Amniotic stem cell (primary cell): ENCODE results near the gene WBP1L.
A peak's percentile ranks its signal among the peaks of the same experiment; 100 is the strongest.

ENCODE experiments used
- DNase-seq: peaks from one replicate; lab custom pipeline; 2025; lab: John Stamatoyannopoulos, UW

Gene WBP1L

DNA sequence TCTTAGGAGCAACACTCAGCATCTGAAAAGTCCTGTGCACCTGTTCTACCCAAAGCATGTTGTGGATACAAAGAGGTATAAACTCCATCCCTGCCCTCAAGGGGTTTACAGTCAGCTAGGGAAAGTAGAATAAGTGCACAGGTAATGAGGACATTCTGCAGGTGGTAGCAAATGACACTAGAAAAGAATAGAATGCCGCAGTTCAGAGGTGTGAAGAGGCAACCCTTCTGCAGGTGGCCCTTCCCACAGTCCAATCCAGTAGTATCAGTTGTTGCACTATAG is 36.7 kb downstream of the WBP1L start:
- no peak for DNase-seq

DNA sequence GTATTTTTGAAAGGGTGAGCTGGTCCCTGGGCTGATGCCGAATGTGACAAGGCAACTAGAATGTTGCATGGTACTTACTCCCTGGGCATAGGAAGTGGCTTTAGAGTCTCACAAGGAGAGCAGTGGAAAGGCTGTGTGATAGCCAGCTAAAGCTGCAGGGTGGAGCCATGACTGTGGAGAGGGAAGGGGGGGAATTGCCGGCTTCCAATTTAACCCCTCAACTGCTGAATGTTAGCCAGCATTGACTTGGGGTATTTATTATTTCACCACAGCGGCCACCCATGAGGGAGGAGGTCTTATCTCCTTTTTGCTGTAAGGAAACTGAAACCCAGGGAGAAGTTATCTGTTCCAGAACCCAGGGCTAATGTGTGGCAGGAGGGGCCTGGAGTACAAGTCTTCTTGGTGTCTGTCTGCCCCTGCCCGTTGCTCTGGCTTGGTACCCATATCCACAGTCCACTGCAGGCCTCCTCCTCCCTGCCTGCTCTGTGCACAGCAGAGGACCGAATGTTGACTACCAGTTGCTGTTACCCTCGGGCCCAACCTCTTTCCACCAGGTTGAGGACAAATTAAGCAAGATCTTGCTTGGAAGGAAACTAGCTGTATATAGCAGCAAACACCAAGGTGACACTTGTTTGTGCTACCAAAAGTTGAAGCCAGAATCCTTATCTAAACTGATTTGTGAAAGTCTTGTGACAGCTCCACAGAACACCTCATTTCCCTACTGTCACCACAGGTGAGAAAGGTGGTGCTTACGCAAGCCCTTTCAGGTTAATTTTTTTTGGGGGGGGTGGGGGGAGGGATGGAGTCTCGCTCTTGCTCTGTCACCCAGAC is 37.6 kb downstream of the WBP1L start:
- DNase-seq, result no peak

DNA sequence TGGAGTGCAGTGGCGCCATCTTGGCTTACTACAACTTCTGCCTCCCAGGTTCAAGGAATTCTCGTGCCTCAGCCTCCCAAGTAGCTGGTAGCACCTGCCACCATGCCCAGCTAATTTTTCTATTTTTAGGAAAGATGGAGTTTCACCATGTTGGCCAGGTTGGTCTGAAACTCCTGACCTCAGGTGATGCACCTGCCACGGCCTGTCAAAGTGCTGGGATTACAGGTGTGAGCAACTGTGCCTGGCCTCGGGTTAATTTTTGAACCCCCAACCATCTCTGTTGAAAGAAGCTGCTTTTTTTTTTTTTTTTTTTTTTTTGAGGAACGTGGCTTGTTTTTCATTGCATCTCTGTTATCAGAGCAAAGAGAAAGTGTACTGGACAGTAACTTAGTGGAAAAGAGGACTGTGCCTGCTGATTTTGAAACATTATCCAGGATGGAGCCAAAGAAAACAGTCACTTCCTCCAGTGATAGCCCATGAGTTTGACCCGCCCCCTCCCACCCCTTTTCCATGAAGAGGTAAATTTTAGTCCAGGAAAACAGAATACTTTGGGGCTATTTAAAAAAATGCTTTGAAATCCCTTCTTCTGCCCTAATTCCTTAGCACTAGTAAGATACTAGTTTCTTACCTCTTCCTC is 38.3 kb downstream of the WBP1L start:
- DNase-seq, result no peak

DNA sequence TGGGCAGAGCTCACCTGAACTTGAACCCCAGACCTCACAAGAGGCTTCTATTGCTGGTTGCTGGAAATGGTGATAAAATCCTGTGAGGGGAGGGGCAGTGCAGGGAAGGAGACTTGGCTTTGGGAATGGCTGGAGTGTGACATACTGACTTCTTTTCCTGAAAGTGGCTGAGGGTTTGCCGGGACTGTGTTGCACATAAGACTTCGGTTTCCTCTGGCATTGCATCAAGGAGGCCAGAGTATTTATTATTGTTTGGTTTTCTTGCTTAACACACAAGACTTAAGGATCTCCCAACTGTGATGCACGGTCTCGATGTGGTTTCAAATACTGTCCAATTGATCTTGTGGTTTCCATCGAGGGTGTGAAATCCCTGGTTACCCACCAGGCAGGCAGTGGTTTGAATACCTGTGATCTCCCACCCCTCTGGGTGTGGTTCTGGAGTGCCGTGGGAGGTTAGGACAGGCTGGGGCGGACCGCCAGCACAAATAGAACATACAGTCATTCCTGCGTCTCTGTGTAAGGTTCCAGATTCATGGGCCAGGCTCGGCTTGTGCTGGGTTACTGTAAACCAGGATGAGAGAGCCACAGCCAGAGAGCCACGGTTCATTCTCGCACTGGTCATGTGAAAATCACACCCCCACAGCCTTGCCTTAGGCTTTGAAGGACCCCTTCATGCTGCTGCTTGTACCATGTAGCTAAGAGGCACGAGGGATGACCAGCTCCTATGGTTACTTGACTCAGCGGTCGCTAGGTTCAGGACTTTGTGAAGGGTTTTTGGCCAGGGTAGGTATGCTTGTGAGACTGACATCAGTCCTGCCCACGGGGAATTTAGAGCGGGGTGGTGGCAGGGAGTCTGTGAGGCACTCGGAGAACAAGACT is 39.2 kb downstream of the WBP1L start:
- no peak for DNase-seq

DNA sequence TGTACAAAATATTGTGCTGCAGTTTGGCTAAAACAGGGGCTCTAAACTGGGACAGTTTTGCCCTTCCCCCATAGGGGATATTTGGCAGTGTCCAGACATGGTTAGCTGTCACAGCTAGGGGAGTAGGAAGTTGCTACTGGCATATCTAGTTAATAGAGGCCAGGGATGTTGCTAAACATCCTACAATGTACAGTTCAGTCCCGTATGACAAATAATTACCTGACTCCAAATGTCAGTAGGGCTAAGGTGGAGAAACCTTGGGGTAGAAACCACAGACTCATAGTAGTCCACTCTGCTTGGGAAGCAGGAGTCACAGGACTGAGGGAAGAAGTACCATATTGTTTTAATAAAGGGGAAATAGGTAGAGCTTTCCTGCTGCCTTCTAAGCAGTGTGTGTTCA is 39.8 kb downstream of the WBP1L start:
- DNase-seq, result no peak

DNA sequence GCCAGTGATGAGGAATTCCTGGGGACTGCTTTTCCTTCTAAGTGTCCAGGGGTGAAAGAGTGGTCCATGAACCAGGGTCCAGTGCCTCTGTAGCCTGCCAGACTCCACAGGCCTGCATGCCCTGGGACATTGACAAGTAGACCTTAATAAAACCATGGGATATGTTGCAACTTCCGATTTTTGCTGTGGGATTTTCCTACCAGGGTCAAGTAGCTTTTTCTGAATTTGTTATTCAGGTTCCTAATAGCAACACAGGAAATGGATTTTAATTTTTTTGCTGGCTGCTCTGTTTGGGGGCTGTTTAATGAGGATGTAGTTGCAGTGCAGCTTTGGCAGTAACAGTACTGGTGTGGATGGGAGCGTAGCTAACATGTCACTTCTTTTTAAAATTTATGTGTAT is 42.1 kb downstream of the WBP1L start:
- DNase-seq, result no peak

DNA sequence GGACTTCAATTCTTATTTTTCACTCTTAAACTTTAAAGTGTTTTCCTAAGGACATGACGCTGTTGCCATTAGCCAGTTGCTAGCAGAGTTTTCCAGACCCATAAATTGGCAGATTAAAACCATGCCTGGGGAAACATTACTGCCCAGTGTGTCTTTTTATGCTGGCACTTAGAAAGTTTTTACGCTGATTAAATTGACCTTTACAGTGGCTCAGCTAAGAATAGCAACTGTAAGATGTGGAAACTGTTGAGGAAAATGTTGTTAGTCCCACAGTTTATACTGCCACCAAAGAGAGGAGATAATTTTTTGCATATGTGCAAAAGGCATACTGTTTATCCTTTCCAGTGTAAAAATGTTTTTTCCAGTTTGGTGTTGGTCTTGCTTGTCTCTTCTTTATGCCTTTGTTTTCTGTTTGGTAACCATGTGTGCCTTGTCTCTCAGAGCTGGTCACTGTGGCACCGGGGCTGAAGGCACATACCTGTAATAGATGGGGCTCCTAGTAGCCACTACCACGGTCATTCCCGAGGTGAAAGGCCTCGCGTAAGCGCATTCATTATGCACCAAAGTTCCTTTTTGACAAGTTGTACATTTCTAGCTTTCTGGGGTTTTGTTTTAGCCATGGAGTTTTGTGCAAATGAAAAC is 48.1 kb downstream of the WBP1L start:
- no peak for DNase-seq

DNA sequence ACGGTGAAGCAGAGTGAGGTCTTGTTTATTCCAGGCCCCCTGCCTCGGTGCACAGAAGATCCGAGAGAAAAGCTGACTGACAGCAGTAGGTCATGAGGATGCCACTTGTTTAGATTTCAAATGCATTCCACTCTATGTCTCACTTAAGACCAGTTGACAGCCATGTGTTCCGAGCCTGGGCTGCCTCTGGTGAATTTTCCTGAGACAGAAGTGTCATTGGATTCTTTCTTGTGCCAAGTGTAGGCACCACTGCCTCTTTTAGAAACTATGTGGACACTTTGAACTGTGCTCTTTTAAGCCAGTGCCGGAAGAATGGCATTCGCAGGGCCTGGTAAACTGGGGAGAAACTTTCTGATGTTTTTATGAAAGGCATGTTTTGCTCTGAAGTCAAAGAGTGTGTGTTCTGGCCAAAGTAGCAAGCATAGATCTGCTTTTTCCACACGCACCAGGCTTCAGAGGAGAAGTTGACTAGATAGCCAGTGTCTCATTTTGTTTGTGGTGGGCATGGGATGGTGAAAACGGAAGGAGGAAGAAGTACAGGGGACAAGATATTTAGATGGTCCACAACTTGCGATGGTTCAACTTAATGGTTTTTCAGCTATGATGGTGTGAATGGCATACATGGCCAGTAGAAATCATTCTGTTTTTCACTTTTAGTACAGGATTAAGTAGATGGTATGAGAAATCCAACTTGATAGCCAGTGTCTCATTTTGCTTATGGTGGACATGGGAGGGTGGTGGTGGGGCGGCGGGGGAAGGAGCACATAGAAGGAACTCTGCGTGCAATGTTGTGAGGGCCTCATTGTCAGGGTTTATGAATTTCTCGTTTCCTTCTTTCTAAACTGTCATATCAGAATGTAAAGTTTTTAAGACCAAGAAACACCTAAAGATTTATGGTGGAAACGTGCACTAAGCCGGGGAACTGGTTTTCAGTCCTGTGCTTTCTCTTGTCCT is 52.0 kb downstream of the WBP1L start:
- DNase-seq, result no peak

DNA sequence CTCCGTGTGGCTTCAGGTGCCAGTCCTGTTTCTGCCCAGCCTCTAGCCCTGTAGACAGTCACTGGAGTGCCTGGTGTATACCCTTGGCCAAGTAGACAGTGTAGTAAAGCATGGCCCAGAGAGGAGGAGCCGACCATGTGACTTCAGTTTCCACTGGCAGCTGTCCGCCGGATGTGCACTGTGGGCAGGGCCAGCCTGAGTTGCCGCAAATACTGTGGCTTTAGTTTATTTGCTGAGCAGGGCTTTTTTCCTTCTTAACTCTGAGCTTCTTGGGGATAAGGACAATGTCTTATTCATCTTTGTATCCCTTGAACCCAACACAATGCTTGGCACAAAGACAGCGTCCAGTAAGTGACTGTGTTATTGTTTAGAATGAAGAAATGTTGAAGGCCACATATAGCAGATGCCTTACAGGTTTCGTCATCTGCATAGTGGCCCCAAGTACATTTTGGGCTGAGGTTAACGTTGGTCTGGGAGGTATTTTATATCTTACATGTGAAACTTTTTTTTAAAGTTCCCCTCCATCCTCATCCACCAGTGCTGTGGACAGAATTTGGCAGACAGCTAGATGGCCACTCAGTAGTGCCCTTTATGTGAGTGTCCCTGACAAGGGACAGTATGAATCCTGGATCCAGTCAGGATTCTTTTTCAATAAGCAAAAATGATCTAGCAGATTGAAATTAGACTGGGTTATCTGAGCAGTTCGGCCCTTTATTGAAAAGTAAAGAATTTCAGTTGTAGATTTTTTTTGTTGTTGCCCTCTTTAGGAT is 52.8 kb downstream of the WBP1L start:
- DNase-seq, result no peak

DNA sequence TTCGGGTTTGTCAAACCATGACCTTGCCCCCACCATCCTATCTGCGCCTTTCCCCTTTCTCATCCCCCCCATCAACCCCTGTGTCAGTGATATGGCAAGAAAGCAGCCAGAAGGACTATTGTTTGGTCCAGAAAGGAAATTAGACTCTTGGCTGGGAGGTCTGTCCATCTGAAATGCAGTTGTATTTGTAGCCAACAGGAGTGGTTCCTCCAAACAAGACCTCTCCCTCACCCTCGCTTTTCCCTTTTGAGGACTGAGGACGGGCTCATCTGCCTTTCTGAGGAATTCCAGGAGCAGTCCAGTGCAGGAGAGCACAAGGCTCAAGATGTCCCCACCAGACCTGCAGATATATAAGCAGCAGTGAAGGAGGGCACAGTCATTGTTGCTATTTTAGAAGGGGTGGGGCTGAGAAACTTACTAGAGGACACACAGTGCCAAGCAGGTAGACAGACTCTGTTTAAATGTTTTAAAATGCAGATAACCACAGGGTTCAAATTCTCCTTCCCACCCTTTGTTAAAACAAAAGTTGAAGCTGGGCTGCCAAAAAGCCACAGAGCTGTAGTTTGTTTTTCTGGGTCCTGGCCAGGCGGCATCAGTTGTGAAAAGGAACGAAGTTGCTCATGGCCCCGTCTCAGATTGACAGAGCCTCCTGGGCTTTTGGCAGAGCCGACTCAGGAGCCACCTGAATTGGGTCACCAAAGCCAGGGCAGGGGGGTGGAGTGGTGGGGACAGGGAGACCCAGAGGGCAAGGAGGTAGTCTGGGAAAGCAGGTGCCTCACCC is 56.1 kb downstream of the WBP1L start:
- no peak for DNase-seq

DNA sequence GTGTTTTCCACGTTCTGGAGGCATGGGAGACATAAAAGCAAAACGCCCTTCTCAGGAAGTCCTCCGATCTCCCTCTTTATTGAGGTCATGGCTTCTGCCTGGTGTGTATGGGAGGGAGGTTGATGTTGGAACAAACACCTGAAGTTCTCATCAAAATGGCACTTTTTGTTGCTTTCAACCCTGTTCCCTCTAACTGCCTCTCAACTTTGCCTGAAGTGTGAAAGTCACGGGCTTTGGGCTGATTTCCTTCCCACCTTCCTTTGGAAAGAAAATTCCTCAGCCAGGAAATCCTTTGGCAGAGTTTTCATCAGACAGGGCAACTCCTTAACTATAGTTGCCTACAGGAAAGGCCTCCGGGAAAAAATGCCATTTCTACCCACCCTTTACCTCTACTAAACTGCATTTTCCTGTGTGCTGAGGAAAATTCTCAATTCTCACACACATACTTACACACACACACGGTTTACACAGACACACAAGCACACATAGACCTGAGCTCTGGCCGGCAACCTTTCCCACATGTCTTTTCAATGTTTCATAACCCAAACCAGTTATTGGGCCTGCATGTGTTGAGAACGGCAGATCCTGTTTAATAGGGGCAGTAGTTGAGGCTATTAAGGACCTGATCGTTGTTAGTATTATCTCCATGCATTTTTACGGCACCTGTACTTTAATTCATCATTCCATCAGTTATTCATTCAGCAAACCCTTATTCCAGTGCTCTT is 57.0 kb downstream of the WBP1L start:
- no peak for DNase-seq

DNA sequence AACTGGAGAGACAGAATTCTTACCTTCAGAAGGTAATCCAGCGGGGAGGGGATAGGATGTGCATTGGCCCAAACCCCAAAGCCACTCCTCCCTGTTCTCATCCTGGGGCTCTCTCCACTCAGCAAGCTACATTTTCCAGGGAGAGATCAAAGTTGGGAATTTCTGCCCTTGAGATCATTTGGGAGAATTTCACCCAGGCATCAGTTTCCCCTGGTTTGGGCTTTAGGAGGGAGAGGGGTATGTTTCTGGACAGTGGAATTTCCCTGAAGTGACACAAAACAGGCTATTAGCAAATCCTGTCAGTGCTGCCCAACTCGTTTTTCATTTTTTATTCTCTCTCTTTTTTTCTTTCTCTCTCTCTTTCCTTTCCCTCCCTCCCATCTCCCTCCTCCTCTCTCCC is 57.7 kb downstream of the WBP1L start:
- DNase-seq, result no peak

DNA sequence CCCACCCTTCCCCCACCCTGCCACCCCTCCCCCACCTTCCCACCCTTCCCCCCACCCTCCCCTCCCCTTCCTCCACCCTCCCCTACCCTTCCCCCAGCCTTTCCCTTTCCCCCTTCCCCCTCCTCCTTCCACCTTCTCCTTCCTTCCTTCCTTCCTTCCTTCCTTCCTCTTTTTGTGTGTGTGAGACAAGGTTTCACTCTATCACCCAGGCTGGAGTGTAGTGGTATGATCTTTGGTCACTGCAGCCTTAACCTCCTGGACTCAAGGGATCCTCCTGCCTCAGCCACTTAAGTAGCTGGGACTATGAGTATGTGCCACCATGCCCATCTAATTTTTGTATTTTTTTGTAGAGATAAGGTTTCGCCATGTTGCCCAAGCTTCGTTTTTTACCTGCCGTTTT is 58.2 kb downstream of the WBP1L start:
- DNase-seq, result no peak

DNA sequence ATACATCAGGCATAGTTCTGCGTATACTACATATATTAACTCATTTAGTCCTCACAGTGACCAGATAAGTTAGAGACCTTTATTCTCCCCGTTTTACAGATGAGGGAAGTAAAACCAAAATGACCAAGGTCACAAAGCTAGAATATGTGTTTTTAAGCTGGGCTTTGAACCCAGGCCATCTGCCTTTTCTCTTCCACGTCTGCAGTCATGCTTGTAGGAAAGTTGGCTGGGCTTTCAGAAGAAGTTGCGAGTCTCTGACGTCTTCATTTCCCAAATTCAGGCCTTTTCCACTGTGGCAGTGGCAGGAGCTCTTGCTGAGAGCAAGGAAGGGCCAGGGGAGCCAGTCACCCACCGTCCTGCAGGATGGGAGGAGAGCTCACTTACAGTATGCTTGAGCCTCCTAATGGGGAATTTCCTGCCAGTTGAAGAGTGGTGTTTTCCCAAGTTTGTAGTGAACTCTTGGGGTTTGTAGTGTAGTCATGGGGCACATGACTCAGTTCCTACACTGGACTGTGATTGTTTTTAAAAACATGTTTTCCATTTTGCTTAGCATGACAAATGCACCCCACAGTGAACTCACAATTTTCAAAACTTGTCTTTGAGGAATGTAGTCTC is 59.3 kb downstream of the WBP1L start:
- peak; percentile 85 for DNase-seq

DNA sequence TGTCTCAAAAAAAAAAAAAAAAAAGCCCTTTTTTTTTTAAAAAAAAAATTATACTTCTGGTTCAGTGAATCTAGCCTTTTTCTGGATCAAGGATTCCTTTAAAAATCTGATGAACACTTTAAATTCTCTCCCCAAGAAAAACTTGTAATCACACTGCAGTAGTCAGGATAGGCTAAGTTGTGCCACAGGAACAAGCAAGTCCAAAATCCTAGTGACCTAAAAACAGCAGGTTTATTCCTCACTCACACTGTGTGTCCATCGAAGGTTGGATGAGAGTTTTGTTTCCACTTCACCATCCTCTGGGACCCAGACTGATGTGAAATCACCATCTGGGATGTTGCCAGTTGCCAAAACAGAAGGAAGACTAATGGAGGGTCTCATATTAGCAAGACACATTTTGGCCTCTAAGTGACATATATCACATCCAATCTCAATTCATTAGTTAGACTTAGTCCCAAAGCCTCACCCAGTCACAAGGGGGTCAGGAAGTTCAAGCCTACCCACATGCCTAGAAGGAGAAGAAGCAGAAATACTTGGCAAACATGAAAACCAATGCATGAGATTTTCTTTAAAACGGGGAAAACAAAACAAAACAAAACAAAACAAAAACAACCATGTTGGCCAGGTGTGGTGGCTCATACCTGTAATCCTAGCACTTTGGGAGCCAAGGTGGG is 60.8 kb downstream of the WBP1L start:
- DNase-seq, result no peak

DNA sequence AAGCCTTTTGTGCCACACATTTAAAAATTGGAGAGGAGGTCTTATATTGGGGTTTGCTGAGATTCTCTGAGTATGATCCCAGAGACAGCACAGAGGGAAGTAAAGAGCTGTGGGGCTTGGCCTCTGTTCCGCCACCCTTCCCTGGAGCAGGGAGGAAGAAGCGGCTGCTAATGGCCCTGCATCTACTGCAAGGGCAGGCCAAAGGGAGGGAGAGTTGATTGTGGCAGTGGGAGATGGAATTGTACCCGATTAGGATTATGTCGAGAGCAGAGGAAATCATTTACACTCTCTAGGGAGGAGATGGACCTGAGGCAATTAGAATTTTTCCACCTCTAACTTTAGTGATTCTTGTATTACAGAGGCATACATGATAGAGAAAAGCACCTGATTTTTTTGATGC is 64.6 kb downstream of the WBP1L start:
- DNase-seq, result no peak

DNA sequence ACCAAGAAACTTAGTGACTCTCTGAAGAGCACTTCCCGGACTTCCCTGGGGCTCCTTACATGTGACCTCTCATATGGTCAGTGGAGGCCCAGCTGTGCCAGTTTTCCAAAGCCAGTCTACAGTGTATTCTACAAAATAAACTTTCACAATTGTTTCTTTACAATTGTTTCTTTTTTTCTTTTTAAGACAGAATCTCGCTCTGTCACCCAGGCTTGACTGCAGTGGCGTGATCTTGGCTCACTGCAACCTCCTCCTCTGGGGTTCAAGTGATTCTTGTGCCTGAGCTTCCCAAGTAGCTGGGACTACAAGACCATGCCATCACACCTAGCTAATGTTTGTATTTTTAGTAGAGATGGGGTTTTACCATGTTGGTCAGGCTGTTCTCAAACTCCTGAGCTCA is 67.6 kb downstream of the WBP1L start:
- DNase-seq, result no peak

DNA sequence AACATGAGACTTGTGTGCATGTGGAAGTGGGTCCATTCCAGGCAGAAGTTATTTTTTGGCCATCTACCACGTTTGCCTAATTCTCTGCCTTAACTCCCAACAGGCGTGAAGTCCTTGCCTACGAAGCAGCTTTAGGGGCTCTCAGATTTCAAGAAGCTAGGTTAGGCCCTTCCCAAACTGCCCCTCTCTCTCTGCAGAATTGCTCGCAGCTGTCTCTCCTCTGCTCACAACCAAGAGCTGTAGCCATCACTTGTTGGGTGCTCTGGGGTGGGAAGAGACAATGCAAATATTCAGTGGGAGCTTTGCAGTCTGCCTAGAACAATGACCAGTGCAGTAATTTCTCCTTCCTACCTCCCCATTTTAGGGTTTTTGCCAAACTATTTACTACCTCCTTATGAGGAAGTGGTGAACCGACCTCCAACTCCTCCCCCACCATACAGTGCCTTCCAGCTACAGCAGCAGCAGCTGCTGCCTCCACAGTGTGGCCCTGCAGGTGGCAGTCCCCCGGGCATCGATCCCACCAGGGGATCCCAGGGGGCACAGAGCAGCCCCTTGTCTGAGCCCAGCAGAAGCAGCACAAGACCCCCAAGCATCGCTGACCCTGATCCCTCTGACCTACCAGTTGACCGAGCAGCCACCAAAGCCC is 68.6 kb downstream of the WBP1L start:
- no peak for DNase-seq
